AG09309 (cell line): Measurements from ENCODE around the gene ZSWIM8.

Source experiments
- DNase-seq: peaks from one replicate; pipeline ENCODE4 v3.0.0-alpha.2; 2010; ENCODE audit warnings: low read depth
- H3K4me3 ChIP-seq: 2 replicates; pipeline ENCODE4 v1.5.1; 2011; ENCODE audit warnings: mild to moderate bottlenecking, low read depth, low read length, moderate library complexity; ENCODE audit not compliant: control insufficient read depth
- CTCF ChIP-seq: IDR thresholded peaks from 2 replicates; pipeline ENCODE4 v1.5.1; 2011; ENCODE audit warnings: mild to moderate bottlenecking, low read depth, low read length, inconsistent platforms; ENCODE audit not compliant: insufficient read depth, control insufficient read depth; ENCODE audit errors: missing control alignments

The ZSWIM8 gene

DNA sequence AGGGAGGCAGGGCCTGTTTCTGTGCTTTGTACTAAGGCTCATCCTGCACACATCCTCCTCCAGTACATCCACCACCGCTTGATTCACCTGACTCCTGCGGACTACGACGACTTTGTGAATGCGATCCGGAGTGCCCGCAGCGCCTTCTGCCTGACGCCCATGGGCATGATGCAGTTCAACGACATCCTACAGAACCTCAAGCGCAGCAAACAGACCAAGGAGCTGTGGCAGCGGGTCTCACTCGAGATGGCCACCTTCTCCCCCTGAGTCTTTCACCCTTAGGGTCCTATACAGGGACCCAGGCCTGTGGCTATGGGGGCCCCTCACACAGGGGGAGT, 15.8 kb downstream of the ZSWIM8 start:
- TF ChIP-seq CTCF, result no peak
- DNase-seq, result no peak
- no peak overlapping the region for H3K4me3 ChIP-seq

GRCh38 chr10:73802276-73802991, 17.0 kb downstream of the ZSWIM8 start:
- peak; percentile 32 for TF ChIP-seq CTCF
- no peak for DNase-seq
- no peak overlapping the region for H3K4me3 ChIP-seq

- H3K4me3 ChIP-seq, result no peak overlapping the region
- TF ChIP-seq CTCF, result no peak
- no peak for DNase-seq
Measured at GRCh38 chr10:73803680-73804286, 18.4 kb downstream of the ZSWIM8 start.

- TF ChIP-seq CTCF, result no peak
- H3K4me3 ChIP-seq, result no peak overlapping the region
- no peak for DNase-seq
Measured at GRCh38 chr10:73806176-73806950, 21.0 kb downstream of the ZSWIM8 start.

DNA sequence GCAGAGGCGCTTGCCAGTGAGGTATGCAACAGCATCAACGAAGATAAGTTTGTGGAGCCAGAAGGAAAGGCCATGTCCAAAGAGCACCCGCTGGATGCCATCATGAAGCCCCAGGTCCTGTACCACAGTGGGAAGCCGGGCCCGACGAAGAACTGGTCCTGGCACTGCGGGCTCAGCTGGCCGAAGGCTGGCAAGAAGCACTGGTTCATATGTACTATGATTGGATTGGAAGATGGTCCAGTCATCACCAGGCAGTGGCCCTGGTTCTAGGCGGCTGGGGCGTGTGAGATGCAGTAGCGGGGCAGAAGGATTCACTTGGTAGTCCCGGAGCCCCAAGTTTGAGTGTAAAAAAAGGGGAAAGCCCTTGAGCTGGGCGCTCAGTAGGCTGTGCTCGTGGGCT, 22.1 kb downstream of the ZSWIM8 start:
- DNase-seq, result no peak
- TF ChIP-seq CTCF, result no peak
- no peak overlapping the region for H3K4me3 ChIP-seq

DNA sequence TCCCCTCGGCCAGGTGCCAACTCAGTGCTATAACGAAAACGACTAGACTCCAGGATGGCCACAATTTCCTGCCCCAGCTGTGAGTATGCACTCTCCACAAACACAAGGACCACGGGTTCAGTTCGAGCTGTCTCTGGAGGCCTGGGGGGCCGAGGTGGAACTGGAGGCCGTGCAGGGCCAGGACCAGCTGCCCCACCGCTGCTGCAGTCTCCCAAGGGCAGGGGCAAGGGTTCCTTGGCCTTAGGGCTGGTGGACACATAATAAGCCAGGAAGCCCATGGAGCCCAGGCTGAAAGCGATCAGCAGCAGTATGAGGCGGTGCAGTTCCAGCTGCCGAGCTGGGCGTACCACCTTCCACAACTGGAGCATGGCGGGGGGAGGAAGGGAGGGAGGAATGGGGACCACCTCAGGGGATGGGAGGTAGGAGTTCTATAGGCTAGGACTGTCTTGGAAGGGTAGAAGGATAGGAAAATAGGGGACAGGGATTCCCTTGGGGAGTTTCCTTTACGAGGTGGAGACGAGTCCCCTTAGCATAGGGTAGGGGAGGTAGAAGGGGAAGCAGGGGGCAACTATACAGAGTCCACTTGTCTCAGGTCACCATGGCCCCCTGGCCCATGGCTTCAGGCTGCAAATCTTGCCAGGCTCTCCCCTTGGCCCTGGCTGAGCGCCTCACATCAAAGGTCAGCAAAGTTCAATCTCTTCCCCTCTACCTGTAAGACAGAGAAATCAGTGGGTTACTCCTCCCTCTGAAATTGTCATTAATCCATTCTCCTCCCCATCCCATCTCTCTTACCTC, 22.8 kb downstream of the ZSWIM8 start:
- no peak overlapping the region for H3K4me3 ChIP-seq
- no peak for DNase-seq
- TF ChIP-seq CTCF, result no peak
